HepG2 (cell line): ENCODE results near the gene TMEM108. TPM values are rescaled to one million over a fixed set of nuclear protein-coding genes. Genes with fewer than 3 reads are reported as not detected.

Source experiments
- ATAC-seq: fragments of 200-7000 bp; cut with Tn5 transposase; 3 replicates; pipeline ENCODE4 v1.9.1; 2020; ENCODE audit warnings: mild to moderate bottlenecking, moderate library complexity
- BruUV-seq: library from RNA; stranded (reverse); fragments of 400-500 nt; replicated peaks from 2 replicates; lab custom pipeline; 2021; lab: Mats Ljungman, UMichigan
- CTCF ChIA-PET: fragments of 300-600 bp; formaldehyde crosslinking; extraction: SDS; loops from one replicate; lab custom pipeline; 2021; ENCODE audit warnings: low total read pairs, inconsistent platforms, low intra/inter-chr PET ratio; lab: Yijun Ruan, JAX
- POLR2A ChIA-PET: fragments of 350-600 bp; sonication (Branson Sonifier 250); formaldehyde crosslinking; loops from one replicate; lab custom pipeline; 2020; ENCODE audit warnings: antibody characterized with exemption, inconsistent platforms; lab: Yijun Ruan, JAX
- DNase-seq: peaks from one replicate; pipeline ENCODE4 v3.0.0-alpha.2; 2015; ENCODE audit warnings: low spot score
- FAIRE-seq: peaks from 3 replicates; lab custom pipeline; 2011; peaks lifted over from hg19 to GRCh38; lab: Jason Lieb, UNC
- H2AFZ ChIP-seq: one replicate; pipeline ENCODE4 v1.6.1; 2011; ENCODE audit warnings: low read length, inconsistent platforms
- H3K27ac ChIP-seq: fragments of 300-600 bp; 3 replicates; pipeline ENCODE4 v1.8.0; 2011; ENCODE audit warnings: mixed run types, mild to moderate bottlenecking, mixed read lengths, low read length, inconsistent platforms; ENCODE audit not compliant: insufficient read depth; ENCODE audit errors: extremely low read length
- H3K27me3 ChIP-seq, 2 experiments: fragments of 200-600 bp in 1 of 2; 2 replicates in 1 of 2; 3 replicates in 1 of 2; pipeline versions ENCODE4 v1.6.0 to v1.8.0; 2011; ENCODE audit warnings: low read length in 2 of 2, mild to moderate bottlenecking in 2 of 2, moderate library complexity in 2 of 2, inconsistent platforms in 1 of 2; ENCODE audit not compliant: insufficient read depth in 2 of 2, control insufficient read depth in 1 of 2
- H3K36me3 ChIP-seq, 2 experiments: fragments of 200-600 bp in 1 of 2; replicated peaks in 1 of 2; 2 replicates in 1 of 2; 3 replicates in 1 of 2; pipeline versions ENCODE4 v1.5.1 to v1.8.0; 2011; ENCODE audit warnings: low read length in 2 of 2, inconsistent platforms in 1 of 2; ENCODE audit not compliant: insufficient read depth in 2 of 2, control insufficient read depth in 1 of 2
- H3K4me1 ChIP-seq: 2 replicates; pipeline ENCODE4 v1.5.1; 2012; ENCODE audit warnings: low read length, inconsistent platforms; ENCODE audit not compliant: insufficient read depth
- H3K4me2 ChIP-seq: 2 replicates; pipeline ENCODE4 v1.6.0; 2011; ENCODE audit warnings: low read depth, low read length, inconsistent platforms
- H3K4me3 ChIP-seq, 3 experiments: fragments of 200-600 bp in 1 of 3; sonication (generic), shearing (Covaris generic) in 1 of 3; replicated peaks in 1 of 3; 2 replicates each; pipeline ENCODE4 v1.5.1; 2011 to 2016; ENCODE audit warnings: low read length in 3 of 3, inconsistent platforms in 2 of 3, low read depth in 2 of 3, mild to moderate bottlenecking in 2 of 3, control low read depth in 1 of 3, mixed read lengths in 1 of 3; ENCODE audit not compliant: insufficient read depth in 1 of 3
- H3K79me2 ChIP-seq: one replicate; pipeline ENCODE4 v1.6.1; 2011; ENCODE audit warnings: low read length, inconsistent platforms; ENCODE audit not compliant: insufficient read depth
- H3K9ac ChIP-seq: 2 replicates; pipeline ENCODE4 v1.6.0; 2011; ENCODE audit warnings: mild to moderate bottlenecking, low read depth, low read length, inconsistent platforms; ENCODE audit not compliant: insufficient read depth
- H3K9me3 ChIP-seq: 2 replicates; pipeline ENCODE4 v1.5.1; 2012; ENCODE audit warnings: mild to moderate bottlenecking, low read length
- H4K20me1 ChIP-seq: 2 replicates; pipeline ENCODE4 v1.6.0; 2011; ENCODE audit warnings: inconsistent platforms, mild to moderate bottlenecking, low read length, moderate library complexity; ENCODE audit not compliant: insufficient read depth
- AKAP8 ChIP-seq: sonication (generic); formaldehyde crosslinking; IDR thresholded peaks from 2 replicates; pipeline ENCODE4 v1.5.1; 2020; ENCODE audit warnings: mild to moderate bottlenecking, missing genetic modification reagents
- BHLHE40 ChIP-seq: IDR thresholded peaks from 2 replicates; pipeline ENCODE4 v1.6.1; 2011; ENCODE audit warnings: low read length, improper control_type of control experiment
- BORCS8-MEF2B ChIP-seq: sonication (generic); formaldehyde crosslinking; IDR thresholded peaks from 2 replicates; pipeline ENCODE4 v1.8.0; 2022; ENCODE audit warnings: mild to moderate bottlenecking, missing genetic modification reagents
- E2F1 ChIP-seq: sonication (generic); formaldehyde crosslinking; IDR thresholded peaks from 2 replicates; pipeline ENCODE4 v1.5.0; 2020; ENCODE audit warnings: missing genetic modification reagents
- EP300 ChIP-seq, 3 experiments: sonication (generic) in 1 of 3; formaldehyde crosslinking in 1 of 3; IDR thresholded peaks; 2 replicates each; pipeline versions ENCODE4 v1.5.1 to v1.6.1; 2011 to 2020; ENCODE audit warnings: low read depth in 2 of 3, low read length in 2 of 3, borderline replicate concordance in 1 of 3, improper control_type of control experiment in 1 of 3, mild to moderate bottlenecking in 1 of 3, missing genetic modification reagents in 1 of 3, moderate library complexity in 1 of 3
- FOXK2 ChIP-seq: fragments of 450-650 bp; IDR thresholded peaks from 2 replicates; pipeline ENCODE4 v1.6.1; 2016
- HNF1B ChIP-seq: sonication (generic); formaldehyde crosslinking; IDR thresholded peaks from 2 replicates; pipeline ENCODE4 v1.5.1; 2020; ENCODE audit warnings: mild to moderate bottlenecking, moderate library complexity, missing genetic modification reagents
- HOXA3 ChIP-seq: sonication (generic); formaldehyde crosslinking; IDR thresholded peaks from 2 replicates; pipeline ENCODE4 v1.5.0; 2020; ENCODE audit warnings: missing genetic modification reagents
- IKZF1 ChIP-seq: fragments of 450-650 bp; IDR thresholded peaks from 2 replicates; pipeline ENCODE4 v1.7.1; 2016
- KDM5B ChIP-seq: sonication (generic); formaldehyde crosslinking; IDR thresholded peaks from 2 replicates; pipeline ENCODE4 v1.4.0; 2020; ENCODE audit warnings: missing genetic modification reagents, mild to moderate bottlenecking, borderline replicate concordance
- KLF6 ChIP-seq: IDR thresholded peaks from 2 replicates; pipeline ENCODE4 v1.8.0; 2016; ENCODE audit warnings: missing biosample characterization, missing genetic modification reagents
- LRRFIP1 ChIP-seq: sonication (generic); formaldehyde crosslinking; conservative IDR thresholded peaks from 2 replicates; pipeline ENCODE4 v1.4.0; 2020; ENCODE audit warnings: missing genetic modification reagents
- NFIC ChIP-seq: IDR thresholded peaks from 2 replicates; pipeline ENCODE4 v1.6.1; 2012; ENCODE audit warnings: mild to moderate bottlenecking, low read length, inconsistent platforms
- NFKB2 ChIP-seq: sonication (generic); formaldehyde crosslinking; IDR thresholded peaks from 2 replicates; pipeline ENCODE4 v1.4.0; 2020; ENCODE audit warnings: missing genetic modification reagents, borderline replicate concordance
- NPAS2 ChIP-seq: sonication (generic); formaldehyde crosslinking; IDR thresholded peaks from 2 replicates; pipeline ENCODE4 v1.8.0; 2022; ENCODE audit warnings: mild to moderate bottlenecking, missing genetic modification reagents, borderline replicate concordance
- POLR2AphosphoS2 ChIP-seq: IDR thresholded peaks from 2 replicates; pipeline ENCODE4 v1.6.1; 2011; ENCODE audit warnings: low read depth, low read length, improper control_type of control experiment
- TOPORS ChIP-seq: sonication (generic); formaldehyde crosslinking; IDR thresholded peaks from 2 replicates; pipeline ENCODE4 v1.8.0; 2023; ENCODE audit warnings: mild to moderate bottlenecking, missing genetic modification reagents
- ZKSCAN5 ChIP-seq: sonication (generic); formaldehyde crosslinking; IDR thresholded peaks from 2 replicates; pipeline ENCODE4 v1.5.1; 2020; ENCODE audit warnings: mild to moderate bottlenecking, missing genetic modification reagents
- ZMAT3 ChIP-seq: sonication (generic); formaldehyde crosslinking; conservative IDR thresholded peaks from 2 replicates; pipeline ENCODE4 v1.7.0; 2021; ENCODE audit warnings: missing genetic modification reagents
- ZNF557 ChIP-seq: sonication (generic); formaldehyde crosslinking; IDR thresholded peaks from 2 replicates; pipeline ENCODE4 v1.4.0; 2020; ENCODE audit warnings: missing genetic modification reagents
- ZSCAN25 ChIP-seq: sonication (generic); formaldehyde crosslinking; IDR thresholded peaks from 2 replicates; pipeline ENCODE4 v1.8.0; 2022; ENCODE audit warnings: mild to moderate bottlenecking, missing genetic modification reagents
- WGBS: methylation state at CpG from one replicate; pipeline ENCODE4 v1.1.6; 2017; ENCODE audit warnings: low lambda C conversion rate; 5-methylcytosine and 5-hydroxymethylcytosine counted together
- in situ Hi-C: cut with HindIII; loops from 2 replicates; pipeline ENCODE4 v1.10.0; 2017; ENCODE audit warnings: low pct_unique_long_range_greater_than_20kb; ENCODE audit not compliant: extremely low pct_ligation_motif_present
- intact Hi-C: fragments of 100-400 bp; cut with micrococcal nuclease; formaldehyde crosslinking; loops from one replicate; pipeline ENCODE4 v1.10.0; 2022; ENCODE audit not compliant: unreplicated experiment
- polyA plus RNA-seq, 8 experiments: library from polyadenylated mRNA; depleted of rRNA in 3 of 8; stranded (reverse) in 7 of 8; unstranded in 1 of 8; fragments of >200 nt; fragmentation: Illumina TruSeq in 4 of 8; extraction: Trizol in 4 of 8; gene quantifications; 2 replicates each; pipeline versions ENCODE4 v1.2.1 to v1.2.3, GENCODE V29; 2011 to 2016; ENCODE audit warnings: low read depth in 4 of 8, missing spikeins in 1 of 8, mixed read lengths in 1 of 8; ENCODE audit not compliant: insufficient read depth in 1 of 8
- total RNA-seq, 5 experiments: library from RNA; depleted of rRNA; stranded (reverse); fragments of >200 nt; fragmentation: Illumina TruSeq; extraction: Trizol; gene quantifications; 2 replicates each; pipeline ENCODE4 v1.2.3, GENCODE V29; 2016; ENCODE audit warnings: low read depth in 1 of 5

The TMEM108 gene
- total and polyA plus RNA-seq, 2 of the 13 experiments (the other 11 are each of a cell fraction or from before 2014, with no cell fraction given): not detected

- no peak for TF ChIP-seq E2F1 (CRISPR knock-in tag)
- no peak for TF ChIP-seq IKZF1
- no peak for TF ChIP-seq TOPORS (CRISPR knock-in tag)
- no peak for TF ChIP-seq BHLHE40
- no peak for TF ChIP-seq ZSCAN25 (CRISPR knock-in tag)
- TF ChIP-seq AKAP8 (CRISPR knock-in tag): no peak
- TF ChIP-seq EP300 (IDR thresholded peaks at IDR 0.05; ENCODE audit: low read depth in 2 of 2, low read length in 2 of 2): no peak
- TF ChIP-seq EP300 (CRISPR knock-in tag; IDR thresholded peaks at IDR 0.05; ENCODE audit: borderline replicate concordance): no peak
- TF ChIP-seq, all 625 proteins: peak for 0
These were observed 232.9 kb downstream of the TMEM108 start (continued) for GRCh38 chr3:133271042-133271441.

GRCh38 chr3:133271539-133271938 is 233.3 kb downstream of the TMEM108 start:
- no peaks in the 10 kb centered on the region for H3K27me3 ChIP-seq
- ChIA-PET POLR2A (no interaction called here), CTCF (no interaction called here)
- no peak overlapping the region for H3K4me3 ChIP-seq
- H4K20me1 ChIP-seq: no peaks in the 10 kb centered on the region
- H3K79me2 ChIP-seq: no peaks in the 10 kb centered on the region
- BruUV-seq: no TSS peak
- H3K36me3 ChIP-seq: no peaks in the 10 kb centered on the region
- intact Hi-C loops (no loop called here), in situ Hi-C loops (no loop called here)
- H3K27ac ChIP-seq: no peak overlapping the region
- 1% methylated on average over 4 of the region's 4 CpGs for WGBS
- H3K9ac ChIP-seq: no peak overlapping the region
- no peak for DNase-seq
- H2AFZ ChIP-seq: no peak overlapping the region
- no peak overlapping the region for H3K4me2 ChIP-seq
- H3K4me1 ChIP-seq: no peaks in the 10 kb centered on the region
- ATAC-seq: no peak
- no peaks in the 10 kb centered on the region for H3K9me3 ChIP-seq
- no peak for FAIRE-seq
- no peak for TF ChIP-seq NFKB2
- TF ChIP-seq ZNF557 (CRISPR knock-in tag): no peak
- TF ChIP-seq FOXK2: no peak
- TF ChIP-seq HNF1B: no peak
- TF ChIP-seq LRRFIP1 (CRISPR knock-in tag): no peak
- TF ChIP-seq NFIC: no peak
- TF ChIP-seq POLR2AphosphoS2: no peak
- no peak for TF ChIP-seq ZKSCAN5 (CRISPR knock-in tag)
- TF ChIP-seq KDM5B (CRISPR knock-in tag): no peak
- TF ChIP-seq KLF6 (CRISPR knock-in tag): no peak
- TF ChIP-seq NPAS2 (CRISPR knock-in tag): no peak
- no peak for TF ChIP-seq BORCS8-MEF2B (CRISPR knock-in tag)
- TF ChIP-seq AKAP8 (CRISPR knock-in tag): no peak
- no peak for TF ChIP-seq HOXA3
- TF ChIP-seq ZMAT3 (CRISPR knock-in tag): no peak
